GM12878 (cell line): ENCODE data around the gene UAP1.
A peak's percentile ranks its signal among the peaks of the same experiment; 100 is the strongest.

Source experiments
- BCL11A ChIP-seq: IDR thresholded peaks from 2 replicates; pipeline ENCODE4 v1.6.1; 2011; ENCODE audit warnings: low read depth, low read length
- SIN3A ChIP-seq: IDR thresholded peaks from 2 replicates; pipeline ENCODE4 v1.6.1; 2012; ENCODE audit warnings: low read depth, low read length, improper control_type of control experiment
- SRF ChIP-seq, 2 experiments: IDR thresholded peaks; 2 replicates each; pipeline ENCODE4 v1.6.1; 2011; ENCODE audit warnings: low read depth in 2 of 2, low read length in 2 of 2, mild to moderate bottlenecking in 1 of 2, moderate library complexity in 1 of 2
- YBX1 ChIP-seq: fragments of 450-650 bp; IDR thresholded peaks from 2 replicates; pipeline ENCODE4 v1.6.1; 2016; ENCODE audit warnings: antibody characterized with exemption
- TF ChIP-seq, protein P1 (sequence below), 3 experiments: IDR thresholded peaks in 2 of 3; conservative IDR thresholded peaks in 1 of 3; 2 replicates each; pipeline ENCODE4 v1.5.1; 2011; ENCODE audit warnings: low read depth in 3 of 3, low read length in 3 of 3, mild to moderate bottlenecking in 3 of 3, control low read depth in 2 of 3, moderate library complexity in 2 of 3, inconsistent platforms in 1 of 3, mixed read lengths in 1 of 3; ENCODE audit not compliant: control insufficient read depth in 2 of 3, insufficient read depth in 1 of 3; ENCODE audit errors: extremely low read depth in 1 of 3

DNA sequence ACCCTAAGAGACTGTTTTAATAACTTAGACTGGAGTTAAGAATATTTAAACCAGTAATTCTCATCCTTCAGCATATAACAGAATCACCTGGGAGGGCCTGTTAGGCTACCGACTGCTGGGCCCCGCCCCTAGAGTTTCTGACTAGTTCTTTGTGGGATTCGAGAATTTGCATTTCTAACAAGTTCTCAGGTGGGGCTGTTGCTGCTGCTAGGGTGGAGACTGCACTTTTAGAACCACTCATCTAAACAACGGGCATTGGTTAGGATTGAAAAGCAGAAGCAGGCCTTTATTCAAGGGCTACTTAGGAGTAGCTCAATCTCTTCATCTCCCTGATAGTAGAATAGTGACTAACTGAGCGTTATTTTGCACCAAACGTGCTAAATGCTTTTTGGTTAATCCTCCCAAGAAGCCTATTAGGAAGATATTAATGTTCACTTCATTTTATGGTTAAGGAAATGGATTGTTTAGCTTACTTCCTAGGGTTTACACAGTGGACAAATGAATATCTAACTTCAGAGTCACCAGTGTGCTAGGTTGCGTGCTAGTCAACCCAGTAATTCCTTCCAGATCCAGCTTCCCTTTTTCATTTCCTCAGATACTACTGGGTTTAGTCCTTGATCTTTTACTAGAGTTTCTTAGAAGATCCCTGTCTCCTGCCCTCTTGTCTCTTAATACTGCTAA is 31.1 kb upstream of the UAP1 start:
- 0 out of 2 replicates have a peak, but pooled peaks have one; percentile 6 for TF ChIP-seq BCL11A
- TF ChIP-seq, protein P1, sequence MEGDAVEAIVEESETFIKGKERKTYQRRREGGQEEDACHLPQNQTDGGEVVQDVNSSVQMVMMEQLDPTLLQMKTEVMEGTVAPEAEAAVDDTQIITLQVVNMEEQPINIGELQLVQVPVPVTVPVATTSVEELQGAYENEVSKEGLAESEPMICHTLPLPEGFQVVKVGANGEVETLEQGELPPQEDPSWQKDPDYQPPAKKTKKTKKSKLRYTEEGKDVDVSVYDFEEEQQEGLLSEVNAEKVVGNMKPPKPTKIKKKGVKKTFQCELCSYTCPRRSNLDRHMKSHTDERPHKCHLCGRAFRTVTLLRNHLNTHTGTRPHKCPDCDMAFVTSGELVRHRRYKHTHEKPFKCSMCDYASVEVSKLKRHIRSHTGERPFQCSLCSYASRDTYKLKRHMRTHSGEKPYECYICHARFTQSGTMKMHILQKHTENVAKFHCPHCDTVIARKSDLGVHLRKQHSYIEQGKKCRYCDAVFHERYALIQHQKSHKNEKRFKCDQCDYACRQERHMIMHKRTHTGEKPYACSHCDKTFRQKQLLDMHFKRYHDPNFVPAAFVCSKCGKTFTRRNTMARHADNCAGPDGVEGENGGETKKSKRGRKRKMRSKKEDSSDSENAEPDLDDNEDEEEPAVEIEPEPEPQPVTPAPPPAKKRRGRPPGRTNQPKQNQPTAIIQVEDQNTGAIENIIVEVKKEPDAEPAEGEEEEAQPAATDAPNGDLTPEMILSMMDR (IDR thresholded peaks at IDR 0.05 in 2 of 3, conservative IDR thresholded peaks at IDR 0.05 in 1 of 3; ENCODE audit: control insufficient read depth in 2 of 3, extremely low read depth in 1 of 3, insufficient read depth in 1 of 3, low read depth in 3 of 3, low read length in 3 of 3) = no peak
- no peak for TF ChIP-seq SRF (IDR thresholded peaks at IDR 0.05; ENCODE audit: low read depth in 2 of 2, low read length in 2 of 2)
- TF ChIP-seq YBX1 = no peak
- TF ChIP-seq SIN3A = no peak
